HCT116 (cell line): ENCODE data around the gene ZRANB1.

Source experiments
- CEBPB ChIP-seq: IDR thresholded peaks from 2 replicates; pipeline ENCODE4 v1.6.1; 2012; ENCODE audit warnings: low read depth
- CTCF ChIP-seq, 3 experiments: fragments of 200-600 bp in 1 of 3; sonication (generic) in 1 of 3; IDR thresholded peaks in 2 of 3; conservative IDR thresholded peaks in 1 of 3; 2 replicates each; pipeline ENCODE4 v1.5.1; 2012 to 2017; ENCODE audit warnings: low read depth in 2 of 3, low read length in 2 of 3, antibody characterized with exemption in 1 of 3, borderline replicate concordance in 1 of 3, control low read depth in 1 of 3, mild to moderate bottlenecking in 1 of 3, mixed read lengths in 1 of 3, mixed run types in 1 of 3, moderate library complexity in 1 of 3; ENCODE audit not compliant: insufficient read depth in 1 of 3
- ELF1 ChIP-seq: IDR thresholded peaks from 2 replicates; pipeline ENCODE4 v1.6.1; 2012; ENCODE audit warnings: low read depth, borderline replicate concordance
- EZH2phosphoT487 ChIP-seq: fragments of 200-600 bp; IDR thresholded peaks from 2 replicates; pipeline ENCODE4 v1.6.1; 2018; ENCODE audit warnings: antibody characterized with exemption, borderline replicate concordance
- MAX ChIP-seq: IDR thresholded peaks from 2 replicates; pipeline ENCODE4 v1.6.1; 2012
- POLR2A ChIP-seq: IDR thresholded peaks from 2 replicates; pipeline ENCODE4 v1.7.0; 2011; ENCODE audit warnings: borderline replicate concordance; ENCODE audit not compliant: insufficient read depth, insufficient read length; ENCODE audit errors: extremely low read depth
- POLR2AphosphoS5 ChIP-seq: IDR thresholded peaks from 2 replicates; pipeline ENCODE4 v1.6.1; 2011; ENCODE audit warnings: mild to moderate bottlenecking, low read depth, low read length, moderate library complexity
- RAD21 ChIP-seq: IDR thresholded peaks from 2 replicates; pipeline ENCODE4 v1.6.1; 2012; ENCODE audit warnings: low read depth, mild to moderate bottlenecking
- REST ChIP-seq: IDR thresholded peaks from 2 replicates; pipeline ENCODE4 v1.6.1; 2012; ENCODE audit warnings: low read depth
- SIN3A ChIP-seq: IDR thresholded peaks from 2 replicates; pipeline ENCODE4 v1.6.1; 2012; ENCODE audit warnings: low read depth
- SRF ChIP-seq: IDR thresholded peaks from 2 replicates; pipeline ENCODE4 v1.6.1; 2012; ENCODE audit warnings: low read depth
- TCF7L2 ChIP-seq: IDR thresholded peaks from 2 replicates; pipeline ENCODE4 v1.7.0; 2011; ENCODE audit warnings: borderline replicate concordance, inconsistent platforms; ENCODE audit not compliant: insufficient read depth, insufficient read length; ENCODE audit errors: extremely low read depth
- ZBTB33 ChIP-seq: IDR thresholded peaks from 2 replicates; pipeline ENCODE4 v1.6.1; 2011; ENCODE audit warnings: mild to moderate bottlenecking, low read length, moderate library complexity; ENCODE audit not compliant: insufficient replicate concordance; ENCODE audit errors: extremely low read depth

GRCh38 chr10:125003146-125003900 is 61.4 kb downstream of the ZRANB1 start:
- TF ChIP-seq CTCF (IDR thresholded peaks at IDR 0.05 in 2 of 3, conservative IDR thresholded peaks at IDR 0.05 in 1 of 3; ENCODE audit: borderline replicate concordance in 1 of 3, insufficient read depth in 1 of 3, low read depth in 2 of 3, low read length in 2 of 3) (peak in 2 of 3 experiments; percentile 16 to 41; a peak in 3 of 6 replicates), CEBPB (no peak), POLR2A (no peak), ZBTB33 (no peak), MAX (no peak), REST (no peak), EZH2phosphoT487 (no peak), SRF (no peak), SIN3A (no peak), TCF7L2 (no peak), ELF1 (no peak), RAD21 (no peak), POLR2AphosphoS5 (no peak)
